CD14-positive monocyte (primary cell): ENCODE results near the gene MED14. TPM values are rescaled to one million over a fixed set of nuclear protein-coding genes. Genes with fewer than 3 reads are reported as not detected.

Source experiments
- DNase-seq, 3 donors: peaks; one replicate each; pipeline ENCODE4 v3.0.0-alpha.2; 2011 to 2022
- H2AFZ ChIP-seq: 2 replicates; pipeline ENCODE4 v1.6.0; 2012; ENCODE audit warnings: mild to moderate bottlenecking, low read depth, low read length, inconsistent platforms; ENCODE audit not compliant: insufficient read depth, poor library complexity, severe bottlenecking
- H3K27ac ChIP-seq, 2 donors: 1 replicate in 1 of 2; 2 replicates in 1 of 2; pipeline ENCODE4 v1.5.1; 2012 to 2013; ENCODE audit warnings: low read length in 2 of 2, control low read depth in 1 of 2, inconsistent platforms in 1 of 2, low read depth in 1 of 2, mild to moderate bottlenecking in 1 of 2
- H3K27me3 ChIP-seq, 2 donors: one replicate each; pipeline versions ENCODE4 v1.6.0 to v1.6.1; 2011 to 2013; ENCODE audit warnings: low read length in 2 of 2; ENCODE audit not compliant: control insufficient read depth in 2 of 2, insufficient read depth in 2 of 2
- H3K36me3 ChIP-seq, 2 donors: replicated peaks in 1 of 2; 1 replicate in 1 of 2; 2 replicates in 1 of 2; pipeline versions ENCODE4 v1.5.1 to v1.6.1; 2012 to 2013; ENCODE audit warnings: low read length in 2 of 2, control low read depth in 1 of 2, inconsistent platforms in 1 of 2, mild to moderate bottlenecking in 1 of 2; ENCODE audit not compliant: insufficient read depth in 2 of 2, control insufficient read depth in 1 of 2
- H3K4me1 ChIP-seq, 2 donors: 1 replicate in 1 of 2; 2 replicates in 1 of 2; pipeline versions ENCODE4 v1.5.1 to v1.6.1; 2012 to 2013; ENCODE audit warnings: low read length in 2 of 2, control low read depth in 1 of 2, inconsistent platforms in 1 of 2, mild to moderate bottlenecking in 1 of 2, moderate library complexity in 1 of 2; ENCODE audit not compliant: insufficient read depth in 2 of 2, control insufficient read depth in 1 of 2
- H3K4me2 ChIP-seq: replicated peaks from 2 replicates; pipeline ENCODE3; 2012; ENCODE audit warnings: low read length, moderate library complexity, mild to moderate bottlenecking; ENCODE audit not compliant: poor library complexity, severe bottlenecking; ENCODE audit errors: extremely low read depth
- H3K4me3 ChIP-seq, 3 experiments: fragments of 200-600 bp in 1 of 3; sonication (generic) in 1 of 3; replicated peaks in 1 of 3; 1 replicate in 2 of 3; 2 replicates in 1 of 3; pipeline ENCODE4 v1.5.1; 2011 to 2013; ENCODE audit warnings: low read length in 3 of 3, mild to moderate bottlenecking in 3 of 3, control low read depth in 2 of 3, low read depth in 2 of 3, inconsistent platforms in 1 of 3, moderate library complexity in 1 of 3
- H3K79me2 ChIP-seq: 2 replicates; pipeline ENCODE4 v1.6.0; 2012; ENCODE audit warnings: mild to moderate bottlenecking, control low read depth, inconsistent platforms, low read length, moderate library complexity; ENCODE audit not compliant: insufficient read depth
- H3K9ac ChIP-seq: 2 replicates; pipeline ENCODE4 v1.6.0; 2017; ENCODE audit warnings: low read length, mild to moderate bottlenecking; ENCODE audit not compliant: insufficient read depth, poor library complexity, severe bottlenecking
- H3K9me3 ChIP-seq, 2 donors: replicated peaks in 1 of 2; 1 replicate in 1 of 2; 2 replicates in 1 of 2; pipeline versions ENCODE4 v1.5.1 to v1.6.1; 2012 to 2013; ENCODE audit warnings: low read length in 2 of 2, control low read depth in 1 of 2; ENCODE audit not compliant: control insufficient read depth in 1 of 2, insufficient read depth in 1 of 2
- H4K20me1 ChIP-seq: 2 replicates; pipeline ENCODE4 v1.6.0; 2012; ENCODE audit warnings: mild to moderate bottlenecking, low read length, control low read depth, moderate library complexity; ENCODE audit not compliant: insufficient read depth
- H3K27ac Mint-ChIP-seq, 7 donors: one replicate each; pipeline ENCODE4 v1.8.0; 2020; ENCODE audit warnings: mild to moderate bottlenecking in 7 of 7, mixed read lengths in 7 of 7, moderate library complexity in 6 of 7, inconsistent platforms in 2 of 7
- H3K27me3 Mint-ChIP-seq, 3 donors: one replicate each; pipeline ENCODE4 v1.8.0; 2021 to 2022; ENCODE audit warnings: low read depth in 3 of 3, mild to moderate bottlenecking in 3 of 3, mixed read lengths in 3 of 3, moderate library complexity in 3 of 3, inconsistent platforms in 1 of 3
- H3K36me3 Mint-ChIP-seq, 2 donors: one replicate each; pipeline ENCODE4 v1.8.0; 2020; ENCODE audit warnings: mixed read lengths in 2 of 2, inconsistent platforms in 1 of 2, mild to moderate bottlenecking in 1 of 2
- H3K4me1 Mint-ChIP-seq: one replicate; pipeline ENCODE4 v1.8.0; 2020; ENCODE audit warnings: mild to moderate bottlenecking, mixed read lengths
- H3K4me3 Mint-ChIP-seq, 2 donors: one replicate each; pipeline ENCODE4 v1.8.0; 2020; ENCODE audit warnings: mild to moderate bottlenecking in 2 of 2, mixed read lengths in 2 of 2, moderate library complexity in 1 of 2
- H3K9me3 Mint-ChIP-seq, 7 donors: one replicate each; pipeline ENCODE4 v1.8.0; 2020 to 2022; ENCODE audit warnings: mixed read lengths in 7 of 7, mild to moderate bottlenecking in 6 of 7, moderate library complexity in 6 of 7, inconsistent platforms in 2 of 7
- WGBS: methylation state at CpG from one replicate; pipeline ENCODE4 v1.1.5; 2013; ENCODE audit warnings: missing lambda C conversion rate; ENCODE audit not compliant: insufficient coverage; 5-methylcytosine and 5-hydroxymethylcytosine counted together
- intact Hi-C, 2 donors: fragments of 100-400 bp; cut with micrococcal nuclease; formaldehyde crosslinking; loops; one replicate each; pipeline versions ENCODE4 v1.15.0 to v1.15.1; 2023
- polyA plus RNA-seq, 3 donors: library from polyadenylated mRNA; depleted of rRNA in 1 of 3; unstranded in 2 of 3; stranded (reverse) in 1 of 3; fragments of 300-500 nt in 2 of 3; fragments of >200 nt in 1 of 3; fragmentation: Illumina TruSeq in 2 of 3; gene quantifications; 1 replicate in 2 of 3; 2 replicates in 1 of 3; pipeline ENCODE4 v1.2.3, GENCODE V29; 2012 to 2021
- TF ChIP-seq, protein P1 (sequence below): fragments of 200-600 bp; IDR thresholded peaks from one replicate; pipeline ENCODE4 v1.8.0; 2022; ENCODE audit warnings: antibody characterized with exemption, mild to moderate bottlenecking

Gene MED14
- polyA plus RNA-seq, 3 donors: 3.6 to 20.4 (median 6.8) TPM

DNA sequence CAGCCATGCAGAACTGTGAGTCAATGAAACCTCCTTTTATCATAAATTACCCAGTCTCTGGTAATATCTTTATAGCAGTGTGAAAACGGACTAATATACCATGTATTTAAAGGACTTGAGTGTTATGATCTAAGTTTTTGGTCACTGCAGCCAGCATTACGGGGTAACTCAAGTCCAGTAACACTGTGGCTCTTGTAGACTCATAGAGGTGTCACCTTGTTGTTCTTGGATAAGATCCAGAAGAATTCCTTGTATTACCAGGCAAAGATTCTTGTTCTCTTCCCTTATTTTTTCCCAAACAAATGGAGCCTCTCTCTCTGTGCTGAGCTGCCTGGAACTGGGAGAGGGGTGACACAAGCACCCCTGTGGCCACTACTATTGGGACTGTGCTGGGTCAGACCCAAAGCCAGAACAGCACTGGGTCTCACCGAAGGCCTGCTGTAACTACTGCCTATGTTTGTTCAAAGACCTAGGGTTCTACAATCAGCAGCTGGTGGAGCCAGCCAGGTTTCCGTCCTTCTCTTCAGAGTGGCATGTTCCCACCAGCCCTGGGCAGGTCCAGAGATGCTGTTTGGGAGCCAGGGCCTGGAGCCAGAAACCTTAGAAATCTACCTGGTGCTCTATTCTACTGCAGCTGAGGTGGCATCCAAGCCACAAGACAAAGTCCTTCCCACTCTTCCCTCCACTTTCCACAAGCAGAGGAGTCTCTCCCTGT lies 43.7 kb upstream of the MED14 start:
- H4K20me1 ChIP-seq: no peaks in the 10 kb centered on the region
- no peaks in the 10 kb centered on the region for H3K9me3 ChIP-seq
- no peak overlapping the region for H3K27ac Mint-ChIP-seq
- H3K4me1 Mint-ChIP-seq: peaks cover under 1% of the 10 kb centered on the region
- intact Hi-C loops: no loop called here
- no peaks in the 10 kb centered on the region for H3K4me1 ChIP-seq
- H3K4me3 Mint-ChIP-seq: no peak overlapping the region
- no peak overlapping the region for H3K9ac ChIP-seq
- no peaks in the 10 kb centered on the region for H3K79me2 ChIP-seq
- H3K36me3 ChIP-seq: no peaks in the 10 kb centered on the region
- H3K4me2 ChIP-seq: no peak overlapping the region
- H3K9me3 Mint-ChIP-seq: peaks cover 0 to 3% (median 0%) of the 10 kb centered on the region in 7 donors
- H2AFZ ChIP-seq: no peak overlapping the region
- H3K36me3 Mint-ChIP-seq: no peaks in the 10 kb centered on the region
- no peak overlapping the region for H3K27ac ChIP-seq
- H3K4me3 ChIP-seq: no peak overlapping the region
- no peak for DNase-seq
- no CpG with 5 or more reads among the region's 4 CpGs for WGBS
- TF ChIP-seq, protein P1, sequence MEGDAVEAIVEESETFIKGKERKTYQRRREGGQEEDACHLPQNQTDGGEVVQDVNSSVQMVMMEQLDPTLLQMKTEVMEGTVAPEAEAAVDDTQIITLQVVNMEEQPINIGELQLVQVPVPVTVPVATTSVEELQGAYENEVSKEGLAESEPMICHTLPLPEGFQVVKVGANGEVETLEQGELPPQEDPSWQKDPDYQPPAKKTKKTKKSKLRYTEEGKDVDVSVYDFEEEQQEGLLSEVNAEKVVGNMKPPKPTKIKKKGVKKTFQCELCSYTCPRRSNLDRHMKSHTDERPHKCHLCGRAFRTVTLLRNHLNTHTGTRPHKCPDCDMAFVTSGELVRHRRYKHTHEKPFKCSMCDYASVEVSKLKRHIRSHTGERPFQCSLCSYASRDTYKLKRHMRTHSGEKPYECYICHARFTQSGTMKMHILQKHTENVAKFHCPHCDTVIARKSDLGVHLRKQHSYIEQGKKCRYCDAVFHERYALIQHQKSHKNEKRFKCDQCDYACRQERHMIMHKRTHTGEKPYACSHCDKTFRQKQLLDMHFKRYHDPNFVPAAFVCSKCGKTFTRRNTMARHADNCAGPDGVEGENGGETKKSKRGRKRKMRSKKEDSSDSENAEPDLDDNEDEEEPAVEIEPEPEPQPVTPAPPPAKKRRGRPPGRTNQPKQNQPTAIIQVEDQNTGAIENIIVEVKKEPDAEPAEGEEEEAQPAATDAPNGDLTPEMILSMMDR: no peak
- H3K27me3 ChIP-seq: peaks cover 0 to 20% of the 10 kb centered on the region in 2 donors
- H3K27me3 Mint-ChIP-seq: peaks cover 0 to 37% (median 0%) of the 10 kb centered on the region in 3 donors

DNA sequence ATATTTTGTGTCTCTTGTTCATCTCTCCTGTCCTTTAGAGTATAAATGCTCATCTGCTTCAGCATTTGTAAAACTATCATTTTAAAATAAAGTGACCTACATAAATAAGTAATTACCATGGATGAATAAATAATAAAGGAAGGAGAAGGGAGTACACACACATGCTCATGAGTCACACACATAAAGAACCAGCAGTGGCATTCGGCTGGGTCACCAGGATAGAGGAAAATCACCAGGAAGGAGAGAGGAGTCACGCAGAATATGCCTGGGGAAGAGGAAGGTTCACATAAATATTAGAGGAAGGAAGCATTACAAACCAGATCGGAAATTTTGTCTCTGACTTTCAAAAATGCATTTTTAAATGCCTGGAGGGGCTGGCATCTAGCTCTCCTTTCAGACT lies 38.5 kb upstream of the MED14 start:
- peaks cover 0 to 2% (median 0%) of the 10 kb centered on the region in 7 donors for H3K9me3 Mint-ChIP-seq
- peaks cover 8% of the 10 kb centered on the region for H3K4me1 Mint-ChIP-seq
- no peaks in the 10 kb centered on the region for H4K20me1 ChIP-seq
- no peak overlapping the region for H3K4me2 ChIP-seq
- no peaks in the 10 kb centered on the region for H3K79me2 ChIP-seq
- no CpG with 5 or more reads among the region's 3 CpGs for WGBS
- DNase-seq: peak in 2 of 3 donors; percentile 1 to 73
- TF ChIP-seq, protein P1: no peak
- no peaks in the 10 kb centered on the region for H3K36me3 Mint-ChIP-seq
- no peak overlapping the region for H3K4me3 ChIP-seq
- H3K27me3 Mint-ChIP-seq: peaks cover 0 to 22% (median 0%) of the 10 kb centered on the region in 3 donors
- H3K9ac ChIP-seq: no peak overlapping the region
- intact Hi-C loops: no loop called here
- H3K27ac ChIP-seq: no peak overlapping the region
- no peak overlapping the region for H3K4me3 Mint-ChIP-seq
- no peak overlapping the region for H2AFZ ChIP-seq
- peak overlapping the region in 1 of 7 donors; percentile 2 for H3K27ac Mint-ChIP-seq
- no peaks in the 10 kb centered on the region for H3K4me1 ChIP-seq
- no peaks in the 10 kb centered on the region for H3K36me3 ChIP-seq
- H3K9me3 ChIP-seq: no peaks in the 10 kb centered on the region
- H3K27me3 ChIP-seq: peaks cover 0 to 31% of the 10 kb centered on the region in 2 donors
